ENCODE data around the gene KRTAP13-2.

KRTAP13-2 gene

GRCh38 chr21:30332681-30333080 lies 39.4 kb downstream of the KRTAP13-2 start:
- no peak for DNase-seq (ENCODE audit: low read depth)
- TF ChIP-seq CTCF (IDR thresholded peaks at IDR 0.05; ENCODE audit: low read length, missing control alignments) = no peak
- no peak overlapping the region for H3K4me3 ChIP-seq (replicated peaks; ENCODE audit: low read depth, low read length)

- TF ChIP-seq CTCF (IDR thresholded peaks at IDR 0.05; ENCODE audit: low read length, missing control alignments) = no peak
- DNase-seq (ENCODE audit: low read depth) = no peak
- no peak overlapping the region for H3K4me3 ChIP-seq (replicated peaks; ENCODE audit: low read depth, low read length)
Measured at GRCh38 chr21:30329203-30329875, 42.7 kb downstream of the KRTAP13-2 start.

GRCh38 chr21:30326390-30326789 lies 45.7 kb downstream of the KRTAP13-2 start:
- no peak for DNase-seq (ENCODE audit: low read depth)
- no peak for TF ChIP-seq CTCF (IDR thresholded peaks at IDR 0.05; ENCODE audit: low read length, missing control alignments)
- H3K4me3 ChIP-seq (replicated peaks; ENCODE audit: low read depth, low read length) = no peak overlapping the region
